Osteocyte (in vitro differentiated cells): ENCODE measurements around the gene SDK2. TPM values are rescaled to one million over a fixed set of nuclear protein-coding genes. Genes with fewer than 3 reads are reported as not detected.

ENCODE experiments used
- DNase-seq: peaks from one replicate; pipeline ENCODE4 v3.0.0; 2021; ENCODE audit warnings: mixed read lengths; ENCODE audit not compliant: unreplicated experiment; ENCODE audit errors: extremely low spot score
- H3K27ac Mint-ChIP-seq: one replicate; pipeline ENCODE4 v1.8.0; 2021; ENCODE audit warnings: mild to moderate bottlenecking, mixed read lengths; ENCODE audit not compliant: unreplicated experiment
- H3K27me3 Mint-ChIP-seq: one replicate; pipeline ENCODE4 v1.8.0; 2021; ENCODE audit warnings: mixed read lengths; ENCODE audit not compliant: unreplicated experiment
- H3K36me3 Mint-ChIP-seq: one replicate; pipeline ENCODE4 v1.8.0; 2021; ENCODE audit warnings: mixed read lengths; ENCODE audit not compliant: unreplicated experiment
- H3K4me1 Mint-ChIP-seq: one replicate; pipeline ENCODE4 v1.8.0; 2021; ENCODE audit warnings: mixed read lengths; ENCODE audit not compliant: unreplicated experiment
- H3K4me3 Mint-ChIP-seq: one replicate; pipeline ENCODE4 v1.8.0; 2021; ENCODE audit warnings: mild to moderate bottlenecking, moderate library complexity, mixed read lengths; ENCODE audit not compliant: unreplicated experiment
- H3K9me3 Mint-ChIP-seq: one replicate; pipeline ENCODE4 v1.8.0; 2021; ENCODE audit warnings: mixed read lengths; ENCODE audit not compliant: unreplicated experiment
- CTCF ChIP-seq: fragments of 200-600 bp; sonication (generic); IDR thresholded peaks from 2 replicates; pipeline ENCODE4 v1.5.0; 2021; ENCODE audit warnings: antibody characterized with exemption, mild to moderate bottlenecking, moderate library complexity
- total RNA-seq: library from RNA; stranded (reverse); gene quantifications from 2 replicates; pipeline ENCODE4 v1.2.1, GENCODE V29; 2021

The SDK2 gene
- total RNA-seq, 1 donor from 2014 or later: 16.5 TPM

GRCh38 chr17:73492821-73493814 is 151.1 kb downstream of the SDK2 start:
- Mint-ChIP-seq H3K27ac (no peak overlapping the region), H3K9me3 (no peaks in the 10 kb centered on the region), H3K27me3 (peaks cover 2% of the 10 kb centered on the region), H3K4me3 (no peak overlapping the region), H3K36me3 (peaks cover under 1% of the 10 kb centered on the region), H3K4me1 (peaks cover 11% of the 10 kb centered on the region)
- TF ChIP-seq CTCF: no peak
- DNase-seq: no peak

GRCh38 chr17:73492125-73492820 is 152.0 kb downstream of the SDK2 start:
- Mint-ChIP-seq H3K4me3 (no peak overlapping the region), H3K27ac (no peak overlapping the region), H3K9me3 (no peaks in the 10 kb centered on the region), H3K27me3 (peaks cover 2% of the 10 kb centered on the region), H3K4me1 (peaks cover 11% of the 10 kb centered on the region), H3K36me3 (no peaks in the 10 kb centered on the region)
- no peak for DNase-seq
- TF ChIP-seq CTCF: no peak

GRCh38 chr17:73491648-73492047 is 152.6 kb downstream of the SDK2 start:
- no peaks in the 10 kb centered on the region for H3K9me3 Mint-ChIP-seq
- peaks cover 11% of the 10 kb centered on the region for H3K4me1 Mint-ChIP-seq
- H3K27me3 Mint-ChIP-seq: peaks cover 2% of the 10 kb centered on the region
- no peak overlapping the region for H3K4me3 Mint-ChIP-seq
- H3K36me3 Mint-ChIP-seq: no peaks in the 10 kb centered on the region
- no peak for TF ChIP-seq CTCF
- DNase-seq: no peak
- no peak overlapping the region for H3K27ac Mint-ChIP-seq

- H3K27me3 Mint-ChIP-seq: peaks cover 2% of the 10 kb centered on the region
- no peak overlapping the region for H3K4me3 Mint-ChIP-seq
- no peak for DNase-seq
- peaks cover 2% of the 10 kb centered on the region for H3K9me3 Mint-ChIP-seq
- H3K36me3 Mint-ChIP-seq: no peaks in the 10 kb centered on the region
- TF ChIP-seq CTCF: no peak
- no peak overlapping the region for H3K27ac Mint-ChIP-seq
- H3K4me1 Mint-ChIP-seq: peaks cover 11% of the 10 kb centered on the region
Observed at GRCh38 chr17:73490851-73491250, 153.4 kb downstream of the SDK2 start.

GRCh38 chr17:73489991-73490390 is 154.3 kb downstream of the SDK2 start:
- Mint-ChIP-seq H3K36me3 (peaks cover 4% of the 10 kb centered on the region), H3K4me3 (no peak overlapping the region), H3K27ac (no peak overlapping the region), H3K27me3 (peaks cover 2% of the 10 kb centered on the region), H3K4me1 (peaks cover 11% of the 10 kb centered on the region), H3K9me3 (peaks cover 11% of the 10 kb centered on the region)
- no peak for DNase-seq
- no peak for TF ChIP-seq CTCF
